HepG2 (cell line): ENCODE results near the gene ATP4A.

Source experiments
- ZSCAN29 ChIP-seq: sonication (generic); formaldehyde crosslinking; conservative IDR thresholded peaks from 2 replicates; pipeline ENCODE4 v1.4.0; 2020; ENCODE audit warnings: mild to moderate bottlenecking, missing genetic modification reagents
- TF ChIP-seq, protein P1 (sequence below): sonication (generic); formaldehyde crosslinking; IDR thresholded peaks from 2 replicates; pipeline ENCODE4 v1.5.0; 2020; ENCODE audit warnings: mild to moderate bottlenecking, missing genetic modification reagents, moderate library complexity

DNA sequence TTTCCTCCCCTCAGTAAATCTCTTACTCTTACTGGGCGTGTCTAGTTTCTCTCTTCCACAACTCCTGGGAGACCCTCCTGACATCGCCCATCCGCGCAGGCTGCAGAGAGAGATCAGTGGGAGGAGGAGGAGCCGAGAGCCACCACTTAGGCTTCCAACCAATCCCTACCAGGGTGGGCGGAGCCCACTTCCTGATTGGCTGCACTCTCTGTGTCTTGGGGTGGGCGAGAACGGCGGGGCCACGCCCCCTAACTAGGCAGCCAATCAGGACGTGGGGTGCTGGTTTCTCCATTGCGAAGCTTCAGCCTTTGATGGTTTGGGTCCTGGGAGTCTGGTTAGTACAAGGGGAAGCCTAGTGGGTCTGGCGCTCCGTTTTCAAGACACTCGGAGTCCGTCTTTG is 22.4 kb upstream of the ATP4A start, which contains the start of gene PMIS2:
- TF ChIP-seq, protein P1, sequence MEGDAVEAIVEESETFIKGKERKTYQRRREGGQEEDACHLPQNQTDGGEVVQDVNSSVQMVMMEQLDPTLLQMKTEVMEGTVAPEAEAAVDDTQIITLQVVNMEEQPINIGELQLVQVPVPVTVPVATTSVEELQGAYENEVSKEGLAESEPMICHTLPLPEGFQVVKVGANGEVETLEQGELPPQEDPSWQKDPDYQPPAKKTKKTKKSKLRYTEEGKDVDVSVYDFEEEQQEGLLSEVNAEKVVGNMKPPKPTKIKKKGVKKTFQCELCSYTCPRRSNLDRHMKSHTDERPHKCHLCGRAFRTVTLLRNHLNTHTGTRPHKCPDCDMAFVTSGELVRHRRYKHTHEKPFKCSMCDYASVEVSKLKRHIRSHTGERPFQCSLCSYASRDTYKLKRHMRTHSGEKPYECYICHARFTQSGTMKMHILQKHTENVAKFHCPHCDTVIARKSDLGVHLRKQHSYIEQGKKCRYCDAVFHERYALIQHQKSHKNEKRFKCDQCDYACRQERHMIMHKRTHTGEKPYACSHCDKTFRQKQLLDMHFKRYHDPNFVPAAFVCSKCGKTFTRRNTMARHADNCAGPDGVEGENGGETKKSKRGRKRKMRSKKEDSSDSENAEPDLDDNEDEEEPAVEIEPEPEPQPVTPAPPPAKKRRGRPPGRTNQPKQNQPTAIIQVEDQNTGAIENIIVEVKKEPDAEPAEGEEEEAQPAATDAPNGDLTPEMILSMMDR: no peak
- TF ChIP-seq ZSCAN29 (CRISPR knock-in tag): no peak
